DND-41 (cell line): Measurements from ENCODE around the gene SEMA6A.

Experiments
- ATAC-seq: fragments of 200-7000 bp; cut with Tn5 transposase; 3 replicates; pipeline ENCODE4 v1.9.1; 2021; ENCODE audit warnings: low read depth; ENCODE audit not compliant: insufficient read depth
- DNase-seq: peaks from one replicate; pipeline ENCODE4 v3.0.0-alpha.2; 2020
- H2AFZ ChIP-seq: 2 replicates; pipeline ENCODE4 v1.6.0; 2012; ENCODE audit warnings: low read depth, low read length
- H3K27ac ChIP-seq: 2 replicates; pipeline ENCODE4 v1.5.1; 2012; ENCODE audit warnings: low read length, inconsistent platforms
- H3K27me3 ChIP-seq: fragments of 200-600 bp; sonication (generic); 2 replicates; pipeline ENCODE4 v1.6.0; 2012; ENCODE audit warnings: low read length, mild to moderate bottlenecking, inconsistent platforms; ENCODE audit not compliant: insufficient read depth, poor library complexity
- H3K36me3 ChIP-seq: 2 replicates; pipeline ENCODE4 v1.5.1; 2012; ENCODE audit warnings: low read length, inconsistent platforms; ENCODE audit not compliant: insufficient read depth
- H3K4me1 ChIP-seq: 2 replicates; pipeline ENCODE4 v1.5.1; 2012; ENCODE audit warnings: mild to moderate bottlenecking, low read length; ENCODE audit not compliant: insufficient read depth
- H3K4me2 ChIP-seq: 2 replicates; pipeline ENCODE4 v1.6.0; 2012; ENCODE audit warnings: mild to moderate bottlenecking, moderate library complexity, low read length, inconsistent platforms; ENCODE audit not compliant: insufficient read depth
- H3K4me3 ChIP-seq, 2 experiments: fragments of 200-600 bp in 1 of 2; shearing (Covaris generic) in 1 of 2; 2 replicates each; pipeline ENCODE4 v1.5.1; 2012 to 2016; ENCODE audit warnings: inconsistent platforms in 2 of 2, low read length in 2 of 2, mild to moderate bottlenecking in 2 of 2, low read depth in 1 of 2, moderate library complexity in 1 of 2
- H3K79me2 ChIP-seq: 2 replicates; pipeline ENCODE4 v1.6.0; 2012; ENCODE audit warnings: low read length, inconsistent platforms; ENCODE audit not compliant: insufficient read depth
- H3K9ac ChIP-seq: 2 replicates; pipeline ENCODE4 v1.6.0; 2012; ENCODE audit warnings: low read depth, mild to moderate bottlenecking, inconsistent platforms, low read length, moderate library complexity
- H3K9me3 ChIP-seq: 2 replicates; pipeline ENCODE4 v1.5.1; 2012; ENCODE audit warnings: low read length, moderate library complexity, mild to moderate bottlenecking, inconsistent platforms; ENCODE audit not compliant: insufficient read depth, severe bottlenecking
- H4K20me1 ChIP-seq: 2 replicates; pipeline ENCODE4 v1.6.0; 2012; ENCODE audit warnings: low read length; ENCODE audit not compliant: insufficient read depth
- CTCF ChIP-seq: IDR thresholded peaks from 2 replicates; pipeline ENCODE4 v1.5.1; 2012; ENCODE audit warnings: borderline replicate concordance, low read length, moderate library complexity, mild to moderate bottlenecking; ENCODE audit not compliant: poor library complexity, severe bottlenecking; ENCODE audit errors: extremely low read depth
- EZH2 ChIP-seq: IDR thresholded peaks from 3 replicates; pipeline ENCODE4 v1.6.1; 2012; ENCODE audit warnings: borderline replicate concordance, low read depth, mild to moderate bottlenecking, moderate library complexity, low read length, inconsistent platforms; ENCODE audit not compliant: severe bottlenecking

SEMA6A gene

GRCh38 chr5:116479776-116480675 lies 94.6 kb downstream of the SEMA6A start:
- H3K9me3 ChIP-seq = no peaks in the 10 kb centered on the region
- H3K9ac ChIP-seq = no peak overlapping the region
- H3K79me2 ChIP-seq = no peaks in the 10 kb centered on the region
- H3K4me1 ChIP-seq = no peaks in the 10 kb centered on the region
- H3K27ac ChIP-seq = no peak overlapping the region
- H2AFZ ChIP-seq = no peak overlapping the region
- H4K20me1 ChIP-seq = no peaks in the 10 kb centered on the region
- no peak overlapping the region for H3K4me2 ChIP-seq
- ATAC-seq (no peak), DNase-seq (no peak)
- no peaks in the 10 kb centered on the region for H3K36me3 ChIP-seq
- no peaks in the 10 kb centered on the region for H3K27me3 ChIP-seq
- no peak for TF ChIP-seq EZH2
- TF ChIP-seq CTCF = no peak
- no peak overlapping the region for H3K4me3 ChIP-seq

- DNase-seq (no peak), ATAC-seq (no peak)
- Histone ChIP-seq H3K79me2 (no peaks in the 10 kb centered on the region), H3K4me1 (no peaks in the 10 kb centered on the region), H3K9ac (no peak overlapping the region), H3K27ac (no peak overlapping the region), H3K4me3 (no peak overlapping the region), H3K9me3 (no peaks in the 10 kb centered on the region), H4K20me1 (no peaks in the 10 kb centered on the region), H3K4me2 (no peak overlapping the region), H3K36me3 (no peaks in the 10 kb centered on the region), H3K27me3 (no peaks in the 10 kb centered on the region), H2AFZ (no peak overlapping the region)
- TF ChIP-seq EZH2 = no peak
- TF ChIP-seq CTCF = no peak
Observed at GRCh38 chr5:116478491-116478890, 96.1 kb downstream of the SEMA6A start.

GRCh38 chr5:116476897-116477537 lies 97.6 kb downstream of the SEMA6A start:
- Histone ChIP-seq H3K4me3 (no peak overlapping the region), H3K9me3 (no peaks in the 10 kb centered on the region), H3K4me1 (no peaks in the 10 kb centered on the region), H2AFZ (no peak overlapping the region), H3K36me3 (no peaks in the 10 kb centered on the region), H3K79me2 (no peaks in the 10 kb centered on the region), H3K27ac (no peak overlapping the region), H4K20me1 (no peaks in the 10 kb centered on the region), H3K4me2 (no peak overlapping the region), H3K9ac (no peak overlapping the region), H3K27me3 (no peaks in the 10 kb centered on the region)
- ATAC-seq (no peak), DNase-seq (no peak)
- no peak for TF ChIP-seq EZH2
- TF ChIP-seq CTCF = no peak
